ENCODE measurements around the gene HS3ST5.

- TF ChIP-seq CTCF (conservative IDR thresholded peaks at IDR 0.05 in 1 of 2, IDR thresholded peaks at IDR 0.05 in 1 of 2; ENCODE audit: low read depth in 1 of 2, low read length in 2 of 2) (no peak), EZH2 (IDR thresholded peaks at IDR 0.05; ENCODE audit: low read length, missing control alignments) (no peak)
Observed at GRCh38 chr6:114200891-114201290, 141.9 kb downstream of the HS3ST5 start.

Measured in fibroblast of lung (primary cell).